Activated T-helper 1 cell treated with anti-CD3 and anti-CD28 coated beads, Interleukin-12 subunit alpha, Interleukin-12 subunit beta, Interleukin-2, Interleukin-4 antibody, amounts not matched to agents 30 ng/mL and 10 ng/mL and 1 ng/mL, durations not matched to agents 14 hours and 24 hours and 36 hours (primary cell): ENCODE results near the gene PGAM2. TPM values are rescaled to one million over a fixed set of nuclear protein-coding genes. Genes with fewer than 3 reads are reported as not detected.

Source experiments
- DNase-seq: peaks from one replicate; pipeline ENCODE4 v3.0.0; 2021; ENCODE audit warnings: low spot score
- H3K27ac Mint-ChIP-seq: one replicate; pipeline ENCODE4 v1.8.0; 2021; ENCODE audit warnings: mild to moderate bottlenecking, mixed read lengths
- H3K27me3 Mint-ChIP-seq: one replicate; pipeline ENCODE4 v1.8.0; 2022; ENCODE audit warnings: mild to moderate bottlenecking, moderate library complexity, mixed read lengths; ENCODE audit not compliant: insufficient read depth
- H3K36me3 Mint-ChIP-seq: one replicate; pipeline ENCODE4 v1.8.0; 2021; ENCODE audit warnings: low read depth, mixed read lengths
- H3K4me1 Mint-ChIP-seq: one replicate; pipeline ENCODE4 v1.8.0; 2021; ENCODE audit warnings: low read depth, mixed read lengths
- H3K4me3 Mint-ChIP-seq: one replicate; pipeline ENCODE4 v1.8.0; 2021; ENCODE audit warnings: mild to moderate bottlenecking, moderate library complexity, mixed read lengths
- H3K9me3 Mint-ChIP-seq: one replicate; pipeline ENCODE4 v1.8.0; 2021; ENCODE audit warnings: mixed read lengths
- intact Hi-C: fragments of 100-400 bp; cut with micrococcal nuclease; formaldehyde crosslinking; loops from one replicate; pipeline ENCODE4 v1.15.1; 2024
- total RNA-seq: library from RNA; stranded (reverse); gene quantifications from 2 replicates; pipeline ENCODE4 v1.2.3, GENCODE V29; 2022

Gene PGAM2
- 0.42 and 0.78 TPM in 2 replicates for total RNA-seq

GRCh38 chr7:44065431-44066110, at the start of gene PGAM2:
Gene PGAM2 (minus strand): TSS chr7:44065567. CDS start chr7:44065529, 38 bp downstream.
- H3K36me3 Mint-ChIP-seq, result peaks cover 7% of the 10 kb centered on the region
- DNase-seq, result no peak
- H3K9me3 Mint-ChIP-seq, result no peaks in the 10 kb centered on the region
- no peaks in the 10 kb centered on the region for H3K27me3 Mint-ChIP-seq
- H3K27ac Mint-ChIP-seq, result no peak within 1 kb of the TSS
- intact Hi-C loops, result no loop called here
- no peaks in the 10 kb centered on the region for H3K4me1 Mint-ChIP-seq
- H3K4me3 Mint-ChIP-seq, result no peak within 1 kb of the TSS

GRCh38 chr7:44114586-44115310, 49.4 kb upstream of the PGAM2 start:
- intact Hi-C loops, result no loop called here
- Mint-ChIP-seq H3K9me3 (no peaks in the 10 kb centered on the region), H3K36me3 (peaks cover 21% of the 10 kb centered on the region), H3K4me1 (peaks cover 7% of the 10 kb centered on the region), H3K27me3 (no peaks in the 10 kb centered on the region), H3K27ac (no peak overlapping the region), H3K4me3 (no peak overlapping the region)
- DNase-seq, result no peak

GRCh38 chr7:44113764-44114354, 48.5 kb upstream of the PGAM2 start:
- intact Hi-C loops, result no loop called here
- H3K4me1 Mint-ChIP-seq, result no peaks in the 10 kb centered on the region
- DNase-seq, result no peak
- no peak overlapping the region for H3K27ac Mint-ChIP-seq
- H3K36me3 Mint-ChIP-seq, result peaks cover 12% of the 10 kb centered on the region
- no peaks in the 10 kb centered on the region for H3K9me3 Mint-ChIP-seq
- H3K4me3 Mint-ChIP-seq, result no peak overlapping the region
- no peaks in the 10 kb centered on the region for H3K27me3 Mint-ChIP-seq

GRCh38 chr7:44112997-44113763, 47.8 kb upstream of the PGAM2 start:
- DNase-seq, result no peak
- H3K4me3 Mint-ChIP-seq, result no peak overlapping the region
- H3K27ac Mint-ChIP-seq, result no peak overlapping the region
- intact Hi-C loops, result no loop called here
- H3K4me1 Mint-ChIP-seq, result no peaks in the 10 kb centered on the region
- H3K9me3 Mint-ChIP-seq, result no peaks in the 10 kb centered on the region
- H3K27me3 Mint-ChIP-seq, result no peaks in the 10 kb centered on the region
- peaks cover 9% of the 10 kb centered on the region for H3K36me3 Mint-ChIP-seq

GRCh38 chr7:44112231-44112996, 47.0 kb upstream of the PGAM2 start:
- DNase-seq, result no peak
- no peak overlapping the region for H3K4me3 Mint-ChIP-seq
- no peaks in the 10 kb centered on the region for H3K9me3 Mint-ChIP-seq
- intact Hi-C loops, result no loop called here
- no peaks in the 10 kb centered on the region for H3K4me1 Mint-ChIP-seq
- no peaks in the 10 kb centered on the region for H3K27me3 Mint-ChIP-seq
- no peak overlapping the region for H3K27ac Mint-ChIP-seq
- peaks cover 5% of the 10 kb centered on the region for H3K36me3 Mint-ChIP-seq

GRCh38 chr7:44111761-44112160, 46.4 kb upstream of the PGAM2 start:
- H3K4me1 Mint-ChIP-seq, result no peaks in the 10 kb centered on the region
- no peak overlapping the region for H3K27ac Mint-ChIP-seq
- no peaks in the 10 kb centered on the region for H3K27me3 Mint-ChIP-seq
- H3K9me3 Mint-ChIP-seq, result no peaks in the 10 kb centered on the region
- DNase-seq, result no peak
- intact Hi-C loops, result no loop called here
- peaks cover 5% of the 10 kb centered on the region for H3K36me3 Mint-ChIP-seq
- no peak overlapping the region for H3K4me3 Mint-ChIP-seq

- Mint-ChIP-seq H3K9me3 (no peaks in the 10 kb centered on the region), H3K4me3 (no peak overlapping the region), H3K27me3 (no peaks in the 10 kb centered on the region), H3K36me3 (peaks cover 5% of the 10 kb centered on the region), H3K27ac (no peak overlapping the region), H3K4me1 (no peaks in the 10 kb centered on the region)
- intact Hi-C loops, result no loop called here
- no peak for DNase-seq
These were observed 45.6 kb upstream of the PGAM2 start for GRCh38 chr7:44110719-44111635.

GRCh38 chr7:44109991-44110390, 44.6 kb upstream of the PGAM2 start:
- peaks cover 5% of the 10 kb centered on the region for H3K36me3 Mint-ChIP-seq
- no peaks in the 10 kb centered on the region for H3K9me3 Mint-ChIP-seq
- H3K4me1 Mint-ChIP-seq, result peaks cover 9% of the 10 kb centered on the region
- H3K27me3 Mint-ChIP-seq, result peaks cover 8% of the 10 kb centered on the region
- intact Hi-C loops, result no loop called here
- DNase-seq, result no peak
- no peak overlapping the region for H3K4me3 Mint-ChIP-seq
- no peak overlapping the region for H3K27ac Mint-ChIP-seq

GRCh38 chr7:44108768-44109750, 43.7 kb upstream of the PGAM2 start:
- H3K4me3 Mint-ChIP-seq, result no peak overlapping the region
- H3K36me3 Mint-ChIP-seq, result peaks cover 4% of the 10 kb centered on the region
- no peaks in the 10 kb centered on the region for H3K9me3 Mint-ChIP-seq
- intact Hi-C loops, result no loop called here
- no peak for DNase-seq
- peaks cover 8% of the 10 kb centered on the region for H3K27me3 Mint-ChIP-seq
- peaks cover 10% of the 10 kb centered on the region for H3K4me1 Mint-ChIP-seq
- no peak overlapping the region for H3K27ac Mint-ChIP-seq

GRCh38 chr7:44107961-44108767, 42.8 kb upstream of the PGAM2 start:
- no peak for DNase-seq
- intact Hi-C loops, result no loop called here
- Mint-ChIP-seq H3K36me3 (no peaks in the 10 kb centered on the region), H3K9me3 (no peaks in the 10 kb centered on the region), H3K4me3 (no peak overlapping the region), H3K4me1 (peaks cover 10% of the 10 kb centered on the region), H3K27ac (no peak overlapping the region), H3K27me3 (peaks cover 13% of the 10 kb centered on the region)
